ENCODE results near the gene TTC23L. TPM values are rescaled to one million over a fixed set of nuclear protein-coding genes. Genes with fewer than 3 reads are reported as not detected.
A peak's percentile ranks its signal among the peaks of the same experiment; 100 is the strongest.

TTC23L gene
- total RNA-seq, 1 experiment from 2014 or later = 1.9 TPM

GRCh38 chr5:34806532-34806931, 32.4 kb upstream of the TTC23L start:
- ChIA-PET CTCF (no interaction called here), POLR2A (interaction anchor here (1.0 kb wide), 1 partner anchor 88 kb away, joined by 3 read pairs; no protein-coding TSS in a partner anchor)
- Mint-ChIP-seq H3K27me3 (ENCODE audit: low read depth) (no peaks in the 10 kb centered on the region), H3K27ac (peak overlapping the region; percentile 69), H3K4me3 (no peak overlapping the region), H3K36me3 (peaks cover 62% of the 10 kb centered on the region), H3K9me3 (no peaks in the 10 kb centered on the region), H3K4me1 (peaks cover 28% of the 10 kb centered on the region)
- ATAC-seq (peak; percentile 74), DNase-seq (ENCODE audit: low spot score) (peak; percentile 40)
- no peak for TF ChIP-seq ATF3 (CRISPR knock-in tag; conservative IDR thresholded peaks at IDR 0.05)
- TF ChIP-seq AR (CRISPR knock-in tag; IDR thresholded peaks at IDR 0.05) = no peak
- TF ChIP-seq ZNF121 (CRISPR knock-in tag; IDR thresholded peaks at IDR 0.05) = no peak
- no peak for TF ChIP-seq PRDM15 (CRISPR knock-in tag; IDR thresholded peaks at IDR 0.05)
- no peak for TF ChIP-seq ETV6 (CRISPR knock-in tag; IDR thresholded peaks at IDR 0.05)
- no peak for TF ChIP-seq MXD4 (CRISPR knock-in tag; IDR thresholded peaks at IDR 0.05; ENCODE audit: borderline replicate concordance)
- TF ChIP-seq JAZF1 (CRISPR knock-in tag; IDR thresholded peaks at IDR 0.05) = no peak
- no peak for TF ChIP-seq CREB1 (CRISPR knock-in tag; IDR thresholded peaks at IDR 0.05)
- TF ChIP-seq ZNF232 (CRISPR knock-in tag; IDR thresholded peaks at IDR 0.05) = no peak
- TF ChIP-seq ZBTB43 (CRISPR knock-in tag; IDR thresholded peaks at IDR 0.05) = no peak
- TF ChIP-seq CDX4 (CRISPR knock-in tag; IDR thresholded peaks at IDR 0.05; ENCODE audit: borderline replicate concordance) = no peak
- TF ChIP-seq SMAD3 (CRISPR knock-in tag; IDR thresholded peaks at IDR 0.05; ENCODE audit: borderline replicate concordance) = no peak
- no peak for TF ChIP-seq ARID4B (CRISPR knock-in tag; IDR thresholded peaks at IDR 0.05; ENCODE audit: borderline replicate concordance)
- no peak for TF ChIP-seq E2F1 (CRISPR knock-in tag; IDR thresholded peaks at IDR 0.05)
- no peak for TF ChIP-seq KAT7 (CRISPR knock-in tag; IDR thresholded peaks at IDR 0.05; ENCODE audit: borderline replicate concordance)
- TF ChIP-seq STAT6 (CRISPR knock-in tag; conservative IDR thresholded peaks at IDR 0.05; ENCODE audit: low read depth) = no peak
- TF ChIP-seq FOXP1 (CRISPR knock-in tag; IDR thresholded peaks at IDR 0.05; ENCODE audit: borderline replicate concordance) = no peak
- TF ChIP-seq TEAD4 (CRISPR knock-in tag; IDR thresholded peaks at IDR 0.05) = no peak
- TF ChIP-seq SOX15 (CRISPR knock-in tag; IDR thresholded peaks at IDR 0.05) = no peak
